Measurements from ENCODE around the gene POFUT2.
A peak's percentile ranks its signal among the peaks of the same experiment; 100 is the strongest.

POFUT2 gene

DNA sequence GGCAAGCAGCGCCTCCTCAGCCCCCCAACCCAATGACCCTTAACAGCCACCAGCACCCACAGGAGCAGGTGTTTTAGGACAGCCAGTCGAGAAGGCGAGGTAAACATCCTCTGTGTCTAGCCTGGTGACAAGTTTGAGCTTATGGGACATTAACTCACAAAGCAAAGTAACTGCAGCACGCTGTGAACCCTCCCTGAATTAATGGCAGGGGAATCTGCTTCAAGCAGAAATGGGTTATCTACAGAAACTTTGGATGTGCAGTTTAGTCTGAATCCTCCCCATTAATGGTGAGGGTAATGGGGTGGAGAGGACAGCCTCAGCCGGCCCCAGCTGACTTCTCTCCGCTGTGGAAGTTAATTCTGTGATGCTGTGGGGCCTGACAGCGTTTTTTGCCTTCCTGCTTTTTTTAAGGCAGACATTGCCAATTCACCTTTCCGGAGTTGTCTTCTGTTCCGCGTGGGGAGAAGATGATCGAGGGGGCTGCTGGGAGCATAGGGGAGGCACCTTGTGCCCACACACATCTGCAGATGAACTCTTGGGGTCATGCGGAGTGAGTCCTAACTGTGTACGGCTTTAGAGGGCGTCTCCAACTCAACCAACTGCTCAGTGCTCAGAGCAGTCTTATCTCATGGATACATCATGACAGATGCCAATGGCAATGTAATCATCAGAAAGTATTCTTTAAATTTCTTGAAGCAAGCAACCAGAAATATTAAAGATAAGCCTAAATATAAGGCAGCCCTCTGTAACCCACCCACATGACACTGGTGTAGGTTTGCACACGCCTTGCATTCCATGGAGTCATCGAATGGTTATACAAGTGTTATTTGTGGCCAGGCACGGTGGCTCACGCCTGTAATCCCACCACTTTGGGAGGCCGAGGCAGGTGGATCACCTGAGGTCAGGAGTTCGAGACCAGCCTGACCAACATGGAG is 41.0 kb downstream of the POFUT2 start:
- no peak for DNase-seq

DNA sequence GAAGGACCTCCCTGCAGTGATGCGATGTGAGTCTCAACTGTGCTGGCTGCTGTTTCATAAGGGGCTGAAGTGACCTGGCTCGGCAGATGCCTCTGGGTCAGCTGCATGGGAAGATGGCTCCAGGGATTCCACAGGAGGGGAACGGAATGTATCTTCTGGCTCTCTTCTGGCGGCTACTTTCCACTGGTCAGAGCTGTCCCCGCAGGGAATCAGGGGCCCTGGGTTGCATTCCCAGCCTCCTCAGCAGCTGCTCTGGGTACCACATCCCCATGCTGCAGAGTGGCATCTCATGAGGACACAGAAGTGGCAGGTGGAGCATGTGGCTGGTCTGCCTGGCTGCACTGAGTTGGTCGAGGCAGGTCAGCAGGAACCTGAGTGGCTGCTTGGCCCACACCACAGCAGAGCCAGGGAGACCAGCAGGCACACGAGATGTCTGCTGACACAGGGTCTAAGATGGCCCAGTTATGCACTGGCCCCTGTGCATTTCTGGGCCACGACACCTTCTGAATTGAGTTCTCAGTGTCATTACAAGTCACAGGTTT is 42.8 kb downstream of the POFUT2 start:
- no peak for DNase-seq

GRCh38 chr21:45243603-45244002 is 44.1 kb downstream of the POFUT2 start:
- no peak for DNase-seq

GRCh38 chr21:45241357-45241756 is 46.3 kb downstream of the POFUT2 start:
- no peak for DNase-seq

DNA sequence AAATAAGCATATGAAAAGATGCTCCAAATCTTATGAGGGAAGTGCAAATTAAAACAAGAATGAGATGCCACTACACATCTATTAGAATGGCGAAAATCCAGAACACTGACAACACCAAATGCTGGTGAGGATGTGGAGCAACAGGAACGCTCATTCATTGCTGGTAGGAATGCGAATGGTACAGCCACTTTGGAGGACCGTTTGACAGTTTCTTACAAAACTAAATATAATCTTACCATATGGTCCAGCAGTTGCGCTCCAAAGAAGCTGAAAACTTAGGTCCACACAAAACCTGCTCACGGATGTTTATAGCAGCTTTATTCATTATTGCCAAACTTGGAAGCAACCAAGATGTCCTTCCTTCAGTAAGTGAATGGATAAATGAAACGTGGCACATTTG is 50.3 kb downstream of the POFUT2 start:
- no peak for DNase-seq

DNA sequence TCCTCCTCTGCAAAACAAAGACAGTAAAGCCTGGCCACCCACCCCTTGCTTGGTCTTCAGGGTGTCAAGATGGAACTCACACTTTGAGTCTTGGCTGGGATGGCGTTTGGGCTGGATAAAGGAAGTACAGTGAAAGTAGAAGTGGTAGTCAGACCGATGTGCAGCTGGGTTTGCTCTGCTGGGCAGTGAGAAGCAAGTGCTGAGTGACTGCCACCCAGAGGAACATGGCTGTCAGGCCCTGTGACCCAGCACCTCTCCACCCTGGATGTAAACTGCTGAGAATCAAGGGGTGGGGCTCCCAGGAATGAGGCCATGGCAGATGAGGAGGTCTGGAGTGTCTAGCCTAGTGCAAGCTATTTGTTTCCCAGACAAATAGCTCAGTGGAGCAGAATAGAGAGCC is 51.2 kb downstream of the POFUT2 start:
- peak; percentile 42 for DNase-seq

DNA sequence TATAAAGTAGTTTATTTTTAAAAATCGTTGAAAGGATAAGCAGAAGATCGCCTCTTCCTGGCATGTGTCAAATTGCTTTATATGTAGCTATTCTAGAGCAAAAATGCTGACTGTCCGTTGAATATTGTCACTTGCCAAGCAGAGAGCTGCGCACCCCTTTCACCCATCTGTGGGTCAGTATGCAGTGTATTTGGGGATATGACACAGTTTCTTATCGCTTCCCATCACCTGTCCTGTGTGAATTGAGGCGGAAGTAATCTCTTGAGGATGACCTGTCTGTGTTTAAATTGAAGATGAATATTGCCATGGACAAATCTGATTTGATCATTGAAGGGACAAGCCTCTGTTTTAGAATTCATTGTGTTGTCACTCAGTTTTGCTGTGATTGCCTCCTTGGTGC is 52.2 kb downstream of the POFUT2 start:
- no peak for DNase-seq

- DNase-seq, result no peak
These were observed 52.7 kb downstream of the POFUT2 start for GRCh38 chr21:45234965-45235364.

GRCh38 chr21:45234127-45234526 is 53.6 kb downstream of the POFUT2 start:
- no peak for DNase-seq

GRCh38 chr21:45231705-45232104 is 56.0 kb downstream of the POFUT2 start:
- DNase-seq, result no peak

- DNase-seq, result no peak
These were observed 58.9 kb downstream of the POFUT2 start for GRCh38 chr21:45228656-45229240.

DNA sequence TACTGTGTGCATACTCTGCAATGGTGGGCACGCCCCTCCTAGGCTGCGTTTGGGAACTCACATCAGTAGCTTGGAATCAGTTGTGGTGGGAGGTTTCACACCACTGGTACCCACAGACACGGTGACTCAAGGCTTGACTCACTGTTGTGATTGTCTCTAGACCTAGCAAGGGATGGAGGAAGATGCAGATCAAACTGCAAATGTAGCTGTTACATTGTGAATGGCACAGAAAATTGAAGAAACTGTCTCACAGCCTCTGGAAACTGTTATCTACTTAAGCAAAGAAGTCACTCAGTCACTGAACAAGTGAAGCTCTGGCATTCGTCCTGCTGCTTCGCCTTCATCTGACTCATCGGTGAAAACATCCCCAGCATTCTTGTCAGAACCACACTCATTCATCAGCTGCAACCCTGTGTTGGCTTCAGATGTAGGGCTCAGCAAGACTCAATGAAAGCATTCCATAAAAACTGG is 59.5 kb downstream of the POFUT2 start:
- DNase-seq, result no peak

DNA sequence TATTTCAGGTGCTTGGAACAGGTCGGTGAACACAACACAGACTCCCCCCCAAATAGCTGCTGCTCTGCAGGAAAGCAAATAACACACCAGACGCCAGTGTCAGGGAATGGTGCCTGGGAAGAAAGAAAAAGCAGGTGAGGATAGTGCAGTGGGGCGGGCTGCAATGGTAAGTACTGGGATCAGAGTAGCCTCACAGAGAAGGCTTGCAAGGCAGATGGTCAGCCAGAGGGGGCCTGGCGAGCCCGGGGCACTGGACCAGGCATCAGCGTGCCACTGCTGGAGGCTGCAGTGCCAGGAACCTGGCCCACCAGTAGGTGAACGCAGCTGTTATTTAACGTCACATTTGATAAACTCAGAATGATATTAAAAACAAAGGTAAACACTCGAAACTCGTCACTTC is 60.0 kb downstream of the POFUT2 start:
- DNase-seq, result no peak

DNA sequence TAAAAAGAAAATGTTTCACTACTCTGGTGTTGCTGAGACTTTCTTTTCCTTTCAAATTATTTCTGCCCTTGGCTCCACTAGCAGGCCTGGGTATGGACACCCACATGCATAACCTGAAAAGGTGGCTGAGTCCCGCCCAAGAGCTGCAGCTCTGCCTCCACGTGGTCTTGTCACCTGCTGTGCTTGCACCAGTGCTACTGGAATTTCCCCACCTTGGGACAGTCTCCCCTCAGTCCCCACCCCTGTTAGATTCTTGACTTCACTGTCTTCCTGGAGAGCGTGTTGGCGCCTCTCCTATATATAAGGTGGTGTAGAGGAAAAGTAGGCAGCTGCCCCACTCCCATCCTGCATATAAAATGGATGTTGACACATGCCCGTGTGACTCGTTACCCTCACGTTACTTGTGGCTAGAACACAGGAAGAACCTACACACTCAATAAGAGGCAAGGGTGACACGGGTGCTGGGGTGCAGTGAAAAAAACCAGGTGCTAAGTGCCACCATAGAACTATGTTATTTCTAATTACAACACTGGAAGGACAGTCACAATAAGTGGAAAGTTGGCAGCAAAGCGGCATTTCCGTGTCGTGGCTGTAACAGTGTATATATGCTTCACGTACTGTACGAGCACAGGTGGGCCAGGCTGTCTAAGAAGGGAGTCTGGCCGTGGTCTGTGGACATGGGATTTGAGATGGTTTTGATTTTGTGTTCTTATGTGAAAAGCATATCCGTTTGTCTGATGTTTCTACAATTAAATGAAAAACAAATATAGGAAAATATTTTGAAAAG is 61.0 kb downstream of the POFUT2 start:
- DNase-seq, result no peak

DNA sequence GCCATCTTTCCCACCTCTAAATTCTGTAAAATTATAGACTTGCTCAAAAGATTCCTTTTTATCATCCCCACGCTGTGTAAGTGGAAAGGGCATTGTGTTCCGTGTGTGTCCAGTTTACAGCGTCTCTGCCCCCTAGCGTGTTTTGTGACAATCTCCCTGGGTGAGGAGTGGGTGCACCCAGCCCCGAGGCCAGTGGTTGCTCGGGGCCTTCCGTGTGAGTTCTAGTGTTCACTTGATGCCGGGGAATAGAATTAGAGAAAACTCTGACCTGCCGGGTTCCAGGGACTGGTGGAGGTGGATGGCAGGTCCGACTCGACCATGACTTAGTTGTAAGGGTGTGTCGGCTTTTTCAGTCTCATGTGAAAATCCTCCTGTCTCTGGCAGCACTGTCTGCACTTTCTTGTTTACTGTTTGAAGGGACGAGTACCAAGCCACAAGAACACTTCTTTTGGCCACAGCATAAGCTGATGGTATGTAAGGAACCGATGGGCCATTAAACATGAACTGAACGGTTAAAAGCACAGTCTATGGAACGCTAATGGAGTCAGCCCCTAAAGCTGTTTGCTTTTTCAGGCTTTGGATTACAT is 61.9 kb downstream of the POFUT2 start:
- DNase-seq, result no peak

DNA sequence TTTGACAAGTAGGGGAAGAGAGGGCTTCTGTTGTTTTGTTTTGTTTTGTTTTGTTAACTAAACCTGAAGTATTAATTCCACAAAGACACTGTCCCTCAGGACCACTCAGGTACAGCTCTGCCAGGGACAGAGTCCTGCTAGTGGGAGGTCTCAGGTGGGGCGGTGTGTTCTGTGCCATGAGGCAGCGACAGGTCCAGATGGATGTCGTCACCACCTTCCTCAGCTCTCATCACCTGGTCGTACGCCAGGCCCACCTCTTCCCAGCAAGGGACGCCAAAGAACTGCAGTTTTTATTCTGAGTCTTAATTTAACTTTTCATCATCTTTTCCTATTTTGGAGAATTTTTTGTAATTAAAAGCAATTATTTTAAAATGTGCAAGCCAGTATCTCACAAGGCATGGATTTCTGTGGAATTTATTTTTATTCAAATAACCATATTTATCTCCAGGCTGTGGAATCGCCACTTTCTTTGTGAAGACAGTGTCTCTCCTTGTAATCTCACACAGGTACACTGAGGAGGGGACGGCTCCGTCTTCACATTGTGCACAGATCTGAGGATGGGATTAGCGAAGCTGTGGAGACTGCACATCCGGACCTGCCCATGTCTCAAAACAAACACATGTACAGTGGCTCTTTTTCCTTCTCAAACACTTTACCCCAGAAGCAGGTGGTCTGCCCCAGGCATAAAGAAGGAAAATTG is 62.5 kb downstream of the POFUT2 start:
- no peak for DNase-seq

- no peak for DNase-seq
These were observed 63.3 kb downstream of the POFUT2 start for GRCh38 chr21:45224189-45224938.

DNA sequence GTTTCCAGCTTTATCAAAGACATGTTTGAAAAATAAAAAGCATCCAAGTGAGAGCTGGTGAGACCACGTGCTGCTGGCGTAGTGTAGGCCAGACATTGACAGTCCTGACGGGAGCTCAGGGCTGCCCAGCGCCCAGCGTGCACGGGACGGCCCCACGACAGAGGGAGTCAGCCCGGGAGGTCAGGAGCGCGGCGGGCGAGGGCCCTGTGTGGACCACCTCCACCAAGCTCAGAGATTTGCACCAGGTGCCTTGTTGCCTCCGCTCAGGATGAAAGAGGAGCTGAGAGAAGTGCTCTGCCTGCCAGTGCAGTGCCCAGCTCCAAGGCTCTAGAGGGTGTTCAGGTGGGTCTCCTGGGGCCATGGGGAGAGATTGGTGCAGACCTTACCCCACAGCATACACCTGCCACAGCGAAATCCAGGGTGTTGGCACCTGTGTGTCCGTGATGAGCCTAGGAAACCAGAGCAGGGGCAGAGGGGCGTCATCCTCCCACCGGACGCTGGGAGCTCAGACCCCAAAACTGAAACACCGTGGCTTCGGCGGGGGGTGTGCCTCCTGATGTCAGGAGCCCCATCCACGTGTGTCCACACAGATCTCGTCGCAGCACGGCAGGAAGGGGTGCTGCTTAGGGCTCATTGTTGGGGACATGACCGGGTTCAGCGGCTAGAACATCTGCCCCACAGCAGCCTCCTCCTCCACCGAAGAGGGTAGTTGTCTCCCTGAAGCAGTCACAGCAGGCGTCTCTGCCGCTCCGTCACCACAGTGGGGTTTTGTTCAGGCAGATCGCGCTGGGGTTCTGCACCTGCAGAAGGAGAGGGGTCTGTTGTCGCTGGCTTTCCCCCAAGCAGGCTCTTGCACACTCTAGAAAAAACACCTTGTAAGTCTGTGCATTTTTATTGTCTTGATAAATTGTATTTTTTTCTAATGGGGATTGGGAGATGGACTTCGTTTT is 64.2 kb downstream of the POFUT2 start:
- no peak for DNase-seq

GRCh38 chr21:45222001-45222400 is 65.7 kb downstream of the POFUT2 start:
- no peak for DNase-seq

All from suppressor macrophage treated with lipopolysaccharide for 4 hours (primary cell).